Brain pericyte (primary cell): Measurements from ENCODE around the gene RIN3.

Experiments
- DNase-seq: peaks from one replicate; pipeline ENCODE4 v3.0.0-alpha.2; 2012; ENCODE audit warnings: low read depth, low spot score

The RIN3 gene

DNA sequence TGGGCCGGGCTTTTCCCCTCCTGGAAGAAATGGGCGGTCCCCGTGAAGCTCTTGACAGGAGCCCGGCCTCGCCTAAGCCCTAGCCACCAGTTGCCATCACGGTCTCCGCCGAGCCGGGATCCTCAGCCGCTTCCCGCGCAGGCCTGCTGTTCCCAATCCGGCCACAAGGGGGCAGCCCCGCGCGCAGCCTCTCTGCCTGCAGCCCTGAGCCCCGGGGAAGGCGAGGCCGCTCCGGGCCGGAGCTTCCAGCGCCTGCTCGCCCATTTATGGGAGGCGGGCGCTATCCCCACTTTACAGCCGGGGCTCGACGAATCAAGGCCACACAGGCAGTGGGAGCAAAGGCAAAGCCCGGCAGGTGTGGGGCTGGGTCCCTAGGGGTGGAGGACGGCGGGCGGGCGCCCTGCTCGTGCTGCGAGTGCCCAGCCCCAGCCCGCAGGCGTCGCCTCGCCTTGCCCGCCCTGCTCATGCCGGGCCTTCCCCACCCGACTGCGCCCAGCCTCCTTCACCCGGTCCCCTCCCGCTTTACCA is 173.4 kb downstream of the RIN3 start:
- peak; percentile 25 for DNase-seq

DNA sequence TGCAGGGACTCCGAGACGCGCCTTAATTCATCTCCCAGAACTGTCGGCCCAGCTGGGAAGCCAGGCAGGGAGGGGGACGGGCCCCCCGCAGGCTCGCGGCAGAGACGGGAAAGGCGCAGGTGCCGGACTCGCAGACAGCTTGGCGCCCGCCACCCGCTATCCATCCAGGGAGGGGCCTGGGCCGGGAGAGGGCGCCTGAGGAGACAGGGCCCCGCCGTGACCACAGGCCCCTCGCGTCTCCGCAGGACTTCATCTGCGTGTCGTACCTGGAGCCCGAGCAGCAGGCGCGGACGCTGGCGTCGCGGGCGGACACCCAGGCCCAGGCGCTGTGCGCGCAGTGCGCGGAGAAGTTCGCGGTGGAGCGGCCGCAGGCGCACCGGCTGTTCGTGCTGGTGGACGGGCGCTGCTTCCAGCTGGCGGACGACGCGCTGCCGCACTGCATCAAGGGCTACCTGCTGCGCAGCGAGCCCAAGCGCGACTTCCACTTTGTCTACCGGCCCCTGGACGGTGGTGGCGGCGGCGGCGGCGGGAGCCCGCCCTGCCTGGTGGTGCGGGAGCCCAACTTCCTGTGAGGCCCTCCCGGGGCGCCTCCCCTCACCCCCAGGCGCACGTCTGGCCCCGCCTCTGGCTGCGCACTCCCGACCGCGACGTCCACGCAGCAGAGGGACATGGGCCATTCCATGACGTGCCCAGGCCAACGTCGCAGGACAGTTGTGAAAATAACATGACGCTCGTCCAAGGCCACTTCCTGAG is 174.3 kb downstream of the RIN3 start:
- DNase-seq, result no peak

DNA sequence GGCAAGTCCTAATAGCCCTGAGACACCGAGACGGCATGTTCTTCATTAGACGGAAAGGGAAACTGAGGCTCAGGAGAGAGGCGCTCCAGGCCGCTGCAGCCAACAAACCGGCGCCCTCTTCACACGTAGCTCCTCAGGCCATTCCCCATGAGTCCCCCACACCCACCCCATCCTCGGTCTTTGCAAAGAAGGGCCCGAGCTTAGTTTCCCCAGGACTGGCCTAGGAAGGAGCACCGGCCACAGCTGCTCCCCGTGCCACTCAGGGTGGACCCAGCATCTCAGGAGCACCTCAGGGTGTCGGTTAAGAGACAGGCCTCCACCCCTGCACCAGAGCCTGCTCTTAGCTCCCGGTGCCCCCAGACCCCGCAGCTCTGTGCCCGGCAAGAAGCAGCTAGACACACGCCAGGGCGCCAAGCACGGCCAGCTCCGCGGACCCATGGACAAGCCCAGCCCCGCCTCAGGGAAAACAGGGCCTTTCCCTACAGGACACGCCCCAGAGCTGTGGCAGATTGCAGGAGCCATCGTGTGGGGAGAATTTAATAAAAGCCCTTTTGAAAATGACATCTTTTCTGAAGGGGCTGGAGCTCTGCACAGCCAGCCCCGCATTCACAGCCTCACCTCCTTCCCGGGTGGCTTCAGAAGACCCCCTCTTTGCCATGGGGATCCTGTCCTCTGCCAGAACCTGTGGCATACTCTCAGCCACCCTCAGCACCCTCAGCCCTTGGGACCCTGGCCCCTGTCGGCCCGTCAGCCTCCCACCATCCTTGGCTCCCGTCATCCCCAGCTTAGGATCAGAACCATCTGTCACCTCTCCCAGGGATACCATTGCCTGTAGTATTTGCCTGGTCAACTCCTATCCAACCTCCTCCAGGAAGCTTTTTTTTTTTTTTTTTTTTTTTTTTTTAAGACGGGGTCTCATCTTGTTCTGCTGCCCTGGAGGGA is 175.1 kb downstream of the RIN3 start:
- no peak for DNase-seq

DNA sequence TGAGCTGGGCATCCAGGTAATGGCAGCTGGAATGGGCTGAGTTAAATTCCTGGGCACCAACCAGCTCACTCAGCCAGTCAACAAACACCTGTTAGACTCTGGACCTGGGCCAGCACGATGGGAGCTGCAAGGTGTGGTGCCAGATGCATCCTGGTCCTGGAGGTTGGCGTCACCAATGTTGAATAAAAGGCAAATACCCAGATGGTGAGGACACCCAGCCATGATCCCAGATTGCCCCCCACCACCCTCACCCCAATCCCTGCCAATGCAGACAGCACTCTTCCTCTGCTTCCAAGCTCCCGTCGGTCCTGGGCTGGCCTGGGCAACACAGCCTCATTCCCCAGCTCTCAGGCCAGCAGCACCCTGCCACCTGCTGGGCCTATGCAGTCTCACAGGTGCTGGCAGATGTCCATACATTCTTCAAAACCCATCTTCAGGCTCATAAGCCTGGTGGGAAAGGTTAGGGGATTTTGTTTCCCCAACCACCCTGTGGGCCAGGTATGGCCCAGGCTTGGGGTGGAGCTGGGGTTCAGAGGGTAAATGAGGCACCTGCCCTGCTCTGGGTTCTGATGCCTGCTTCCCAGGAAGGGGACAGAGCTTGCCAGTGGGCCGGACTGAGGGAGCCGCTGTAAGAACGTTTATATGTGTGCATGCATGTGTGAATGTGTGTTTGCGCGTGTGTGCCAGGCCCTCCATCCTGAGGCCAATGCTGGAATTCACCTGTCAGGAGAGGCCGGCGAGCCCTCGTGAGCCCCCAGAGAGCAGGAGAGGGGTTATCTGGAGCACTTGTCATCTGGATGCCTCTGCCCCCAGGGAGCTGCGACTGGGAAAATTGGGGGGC is 176.8 kb downstream of the RIN3 start:
- DNase-seq, result no peak

DNA sequence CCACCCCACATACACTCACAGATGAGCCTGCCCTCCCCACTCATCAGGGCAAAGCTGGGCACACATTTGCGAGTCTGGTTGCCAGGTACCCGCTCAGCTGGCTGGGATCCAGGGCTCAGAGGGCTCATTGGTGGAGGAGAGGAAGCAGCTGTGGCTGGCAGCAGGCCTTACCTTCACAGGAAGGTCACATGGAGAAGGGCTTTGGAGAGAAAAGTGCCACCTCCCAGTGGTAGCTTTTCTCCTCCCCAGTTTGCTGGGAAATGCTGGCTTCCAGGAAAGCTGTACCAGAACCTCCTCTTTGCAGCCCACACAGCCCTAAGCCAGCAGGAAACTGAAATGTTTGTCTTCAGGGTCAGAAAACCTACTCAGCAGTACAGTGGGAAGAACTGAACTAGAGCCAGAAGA is 179.2 kb downstream of the RIN3 start:
- no peak for DNase-seq

DNA sequence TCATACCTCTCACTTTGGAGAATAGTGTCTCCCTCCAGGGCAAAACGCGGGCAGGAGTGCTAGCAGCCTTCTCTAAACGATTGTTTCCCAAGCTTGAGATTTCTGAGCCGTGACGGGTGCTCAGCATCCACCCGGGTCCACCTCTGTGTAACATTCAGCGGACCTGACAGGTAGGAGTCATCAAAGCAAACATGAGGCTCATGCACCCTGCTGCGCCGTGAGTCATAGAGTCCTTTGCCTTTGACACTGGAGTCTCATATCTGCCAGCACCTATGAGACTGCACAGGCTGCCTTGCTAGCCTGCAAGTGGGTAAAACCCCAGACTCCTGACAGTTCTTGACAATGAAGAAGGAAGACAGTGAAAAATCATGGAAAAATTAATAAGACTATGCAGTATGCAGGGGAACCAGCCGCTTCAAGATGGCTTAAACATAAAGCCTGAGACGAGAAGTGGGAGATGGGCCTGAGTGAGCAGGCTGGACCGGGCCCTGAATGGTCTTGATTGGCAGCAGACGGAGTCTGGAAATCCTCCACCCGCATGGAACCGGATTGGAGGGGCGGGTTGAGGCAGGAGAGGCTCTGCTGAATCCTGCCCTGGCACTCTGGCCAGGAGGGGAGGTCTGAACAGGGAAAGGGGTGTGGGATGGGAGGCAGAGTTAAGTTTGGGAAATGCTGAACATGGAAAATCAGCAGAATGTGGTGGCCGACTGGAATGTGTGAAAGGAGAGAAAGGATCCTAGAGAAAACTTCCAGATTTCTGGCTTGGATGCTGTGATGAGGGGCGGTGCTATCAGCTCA is 180.6 kb downstream of the RIN3 start:
- no peak for DNase-seq

DNA sequence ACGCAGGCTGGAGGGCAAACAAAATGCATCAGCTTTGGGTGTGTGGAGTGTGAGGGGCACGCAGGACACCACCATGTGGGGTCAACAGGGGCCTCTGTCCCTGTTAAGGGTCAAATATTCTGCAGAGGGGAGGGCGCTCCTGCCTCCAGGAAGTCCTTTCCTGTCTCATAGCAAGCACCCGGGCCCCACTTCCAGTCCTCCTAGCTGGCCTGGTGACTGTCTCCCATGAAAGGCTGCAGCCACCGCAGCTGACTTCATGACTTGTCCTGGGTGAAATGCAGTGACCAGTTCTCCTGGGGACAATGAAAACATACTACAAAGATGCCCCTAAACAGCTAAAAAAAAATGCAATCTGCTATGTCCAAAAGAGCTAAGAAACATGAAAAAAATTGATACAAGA is 181.2 kb downstream of the RIN3 start:
- no peak for DNase-seq

DNA sequence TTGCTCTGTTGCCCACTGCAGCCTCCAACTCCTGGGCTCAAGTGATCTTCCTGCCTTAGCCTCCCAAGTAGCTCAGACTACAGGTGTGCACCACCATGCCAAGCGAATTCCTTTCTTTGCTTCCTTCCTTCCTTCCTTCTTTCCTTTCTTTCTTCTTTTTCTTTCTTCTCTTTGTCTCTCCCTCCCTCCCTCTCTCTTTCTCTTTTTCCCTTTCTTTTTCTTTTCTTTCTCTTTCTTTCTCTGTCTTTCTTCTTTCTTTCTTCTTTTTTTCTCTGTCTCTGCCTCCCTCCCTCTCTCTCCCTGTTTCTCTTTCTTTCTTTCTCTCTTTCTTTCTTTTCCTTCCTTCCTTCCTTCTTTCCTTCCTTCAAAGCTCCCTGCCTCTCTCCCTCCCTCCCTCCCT is 182.0 kb downstream of the RIN3 start:
- no peak for DNase-seq

DNA sequence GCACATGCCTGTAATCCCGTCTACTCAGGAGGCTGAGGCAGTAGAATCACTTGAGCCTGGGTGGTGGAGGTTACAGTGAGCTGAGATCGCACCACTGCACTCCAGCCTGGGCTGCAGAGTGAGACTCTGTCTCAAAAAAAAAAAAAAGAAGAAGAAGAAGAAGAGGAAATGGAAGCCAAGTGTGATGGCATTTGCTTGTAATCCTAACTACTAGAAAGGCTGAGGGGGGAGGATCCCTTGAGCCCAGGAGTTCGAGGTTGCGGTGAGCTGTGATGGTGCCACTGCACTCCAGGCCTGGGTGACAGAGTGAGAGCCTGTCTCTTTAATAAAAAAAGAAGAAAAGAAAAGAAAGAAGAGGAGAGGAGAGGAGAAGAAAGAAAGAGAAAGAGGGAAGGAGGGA is 182.8 kb downstream of the RIN3 start:
- no peak for DNase-seq

DNA sequence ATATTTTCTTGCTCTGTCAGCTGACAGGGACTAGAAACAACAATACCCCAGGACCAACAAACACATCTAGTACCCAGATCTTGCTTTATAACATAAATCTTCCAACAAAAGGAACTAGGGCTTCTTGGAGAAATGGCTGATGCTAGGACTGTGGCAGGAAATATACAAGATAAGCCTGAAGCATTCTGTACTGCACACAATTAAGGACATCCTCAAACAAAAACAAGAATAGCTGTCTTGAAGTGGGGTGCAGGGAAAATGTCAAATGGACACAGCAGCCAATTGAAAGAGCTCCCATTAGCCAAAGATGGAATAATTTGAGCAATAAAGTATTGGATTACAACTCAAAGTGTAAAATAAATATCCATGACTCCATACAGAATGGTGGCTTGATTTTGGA is 184.8 kb downstream of the RIN3 start:
- no peak for DNase-seq

DNA sequence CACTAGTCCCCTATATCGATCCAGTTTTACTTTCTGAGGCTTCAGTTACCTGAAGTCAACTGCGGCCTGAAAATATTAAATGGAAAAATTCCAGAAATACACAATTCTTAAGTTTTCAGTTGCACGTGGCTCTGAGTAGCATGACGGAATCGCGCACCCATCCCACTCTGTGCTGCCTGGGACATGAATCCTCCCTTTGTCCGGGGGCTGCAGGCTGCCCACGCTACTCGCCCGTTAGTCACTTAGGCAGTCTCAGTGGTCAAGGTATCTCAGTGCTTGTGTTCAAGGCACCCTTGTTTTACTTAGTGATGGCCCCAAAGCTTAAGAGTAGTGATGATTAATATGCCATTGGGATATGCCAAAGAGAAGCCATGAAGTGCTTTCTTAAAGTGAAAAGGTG is 188.2 kb downstream of the RIN3 start:
- no peak for DNase-seq

DNA sequence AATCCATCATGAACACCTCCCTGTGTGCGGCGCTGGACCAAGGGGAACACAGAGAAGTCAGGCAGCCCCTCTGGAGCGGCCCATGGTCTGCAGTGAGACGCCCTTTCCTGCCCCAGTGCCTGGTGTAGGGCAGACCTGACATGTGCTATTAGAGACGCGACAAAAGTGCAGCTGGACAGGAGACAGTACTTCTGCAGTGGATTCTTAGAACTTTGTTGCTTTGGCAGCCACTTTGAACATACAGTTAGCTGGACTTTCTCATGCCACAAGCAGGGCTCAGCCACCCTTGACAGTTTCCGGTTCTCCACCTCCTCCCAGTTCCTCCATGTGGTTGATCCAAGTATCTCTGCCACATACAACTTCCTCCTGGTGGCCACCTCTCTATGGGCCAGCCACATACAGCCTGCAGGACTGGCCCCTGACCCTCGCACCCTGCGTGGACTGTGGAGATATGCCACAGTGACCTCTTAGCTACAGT is 188.9 kb downstream of the RIN3 start:
- DNase-seq, result no peak

DNA sequence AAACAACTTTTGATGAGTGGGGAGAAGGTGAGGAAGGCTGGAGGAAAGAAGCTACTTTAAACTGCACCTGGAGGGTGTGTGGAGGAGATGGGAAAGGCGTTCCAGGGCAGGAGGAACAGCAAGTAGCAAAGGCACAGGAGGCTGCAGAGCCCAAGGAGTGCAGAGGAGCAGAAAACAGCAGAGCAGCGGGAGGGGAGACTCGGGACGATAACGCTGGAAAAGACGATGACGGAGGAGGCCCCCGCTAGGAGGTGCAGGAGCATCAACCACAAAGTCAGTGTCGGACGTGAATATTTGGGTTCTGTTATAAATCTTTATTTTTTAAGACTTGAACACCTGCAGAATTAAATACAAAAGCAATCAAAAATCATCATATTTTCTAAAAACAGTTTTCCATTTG is 189.9 kb downstream of the RIN3 start:
- DNase-seq, result no peak

DNA sequence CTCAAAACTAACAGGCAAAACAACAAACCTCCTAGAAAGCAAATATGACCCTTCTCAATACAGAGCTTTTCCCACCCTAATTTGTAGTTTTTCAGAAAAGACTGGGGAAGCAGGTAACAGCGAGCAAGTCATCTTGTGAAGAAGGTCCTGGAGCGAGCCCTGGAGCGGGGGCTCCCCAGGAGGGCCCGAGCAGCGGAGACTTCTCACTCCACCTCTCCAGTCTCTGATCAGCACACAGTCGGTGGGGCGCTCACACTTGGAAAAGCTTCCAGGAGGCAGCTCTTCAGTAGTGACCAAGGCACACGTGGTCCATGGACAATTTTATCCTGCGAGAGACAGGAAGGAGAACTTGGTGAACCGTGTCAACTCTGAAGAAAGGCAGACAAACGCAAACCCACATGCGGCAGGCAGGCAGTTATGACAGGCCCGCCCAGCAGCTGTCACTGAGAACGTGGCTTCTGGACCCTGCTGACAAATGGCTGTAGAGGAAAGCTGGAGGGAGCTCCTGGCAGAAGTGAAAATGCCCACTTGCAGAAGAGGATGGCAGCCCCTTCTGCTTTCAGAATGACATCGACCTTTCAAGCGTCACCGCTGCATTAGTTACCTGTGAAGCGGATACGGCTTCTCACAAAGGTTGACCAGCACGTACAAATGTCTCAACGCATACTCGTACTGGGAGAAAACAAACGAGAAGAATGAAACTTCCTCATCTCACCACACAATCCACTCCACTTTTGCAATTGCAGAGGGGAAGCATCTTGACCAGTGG is 190.6 kb downstream of the RIN3 start:
- no peak for DNase-seq

DNA sequence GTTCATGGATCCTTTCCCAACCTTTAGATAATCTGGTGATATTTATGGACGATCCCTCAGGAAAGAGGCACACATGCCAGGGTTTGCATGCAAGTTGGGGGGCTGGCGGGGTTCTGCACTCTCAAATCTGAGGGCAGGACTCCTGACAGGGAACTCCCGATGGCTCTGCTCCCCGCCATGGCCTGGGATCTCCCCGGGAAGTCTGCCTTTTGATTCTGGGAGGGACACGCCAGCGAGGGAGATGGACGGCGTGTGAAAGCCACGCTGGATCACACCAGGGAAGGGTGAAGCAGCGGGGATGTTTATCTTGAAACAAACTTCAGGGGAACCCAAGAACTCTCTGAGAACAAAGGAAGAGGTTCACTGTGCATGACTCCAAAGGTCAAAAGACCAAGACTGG is 191.2 kb downstream of the RIN3 start:
- no peak for DNase-seq

DNA sequence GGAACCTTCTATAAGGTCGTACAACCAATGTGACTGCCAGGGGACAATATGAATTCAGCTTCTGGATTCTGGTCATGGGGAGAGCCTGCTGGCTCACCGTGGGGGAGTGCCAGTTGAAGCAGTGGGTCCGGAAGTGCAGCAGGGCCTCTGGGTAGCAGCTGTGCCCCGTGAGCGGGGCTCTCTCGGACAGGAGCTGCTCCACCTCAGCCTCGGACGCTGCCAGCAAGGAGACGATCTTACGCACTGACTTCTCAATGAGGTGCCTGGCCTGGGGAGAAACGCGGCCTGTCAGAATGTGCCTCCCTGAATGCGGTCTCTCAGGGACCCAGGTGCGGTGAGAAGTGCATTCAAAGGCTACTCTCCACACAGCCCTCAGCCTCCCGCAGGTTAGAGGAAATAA is 192.8 kb downstream of the RIN3 start:
- DNase-seq, result no peak

DNA sequence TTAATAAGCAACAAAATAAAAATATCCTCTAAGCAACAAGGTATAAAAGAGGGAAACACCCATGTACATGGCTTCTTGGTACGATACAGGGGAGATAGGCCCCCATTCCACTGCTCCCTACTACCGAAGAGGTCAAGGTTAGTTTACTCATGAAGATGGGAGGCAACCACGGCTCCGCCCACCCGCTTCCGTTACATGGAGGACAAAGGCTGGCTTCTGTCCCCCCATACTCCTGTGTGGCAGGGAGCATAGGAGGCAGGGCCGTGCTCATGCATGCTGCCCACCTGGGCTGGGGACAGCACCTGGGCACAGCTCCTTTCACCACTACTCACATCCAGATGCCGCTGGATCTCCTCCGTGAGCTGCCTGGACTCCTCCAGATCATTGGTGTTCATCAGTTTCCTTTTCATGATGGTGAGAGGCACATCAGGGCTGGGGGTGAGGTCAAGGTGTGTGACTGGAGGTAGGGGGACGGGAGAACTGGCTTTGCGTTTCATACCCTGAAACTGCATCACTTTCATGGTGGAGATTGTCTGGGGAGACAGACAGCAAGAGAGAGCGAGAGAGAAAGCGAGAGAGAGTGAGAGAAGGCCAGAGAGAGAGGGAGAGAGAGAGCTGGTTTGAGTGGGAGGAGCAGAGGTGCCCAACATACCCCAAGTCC is 195.9 kb downstream of the RIN3 start:
- DNase-seq, result no peak

DNA sequence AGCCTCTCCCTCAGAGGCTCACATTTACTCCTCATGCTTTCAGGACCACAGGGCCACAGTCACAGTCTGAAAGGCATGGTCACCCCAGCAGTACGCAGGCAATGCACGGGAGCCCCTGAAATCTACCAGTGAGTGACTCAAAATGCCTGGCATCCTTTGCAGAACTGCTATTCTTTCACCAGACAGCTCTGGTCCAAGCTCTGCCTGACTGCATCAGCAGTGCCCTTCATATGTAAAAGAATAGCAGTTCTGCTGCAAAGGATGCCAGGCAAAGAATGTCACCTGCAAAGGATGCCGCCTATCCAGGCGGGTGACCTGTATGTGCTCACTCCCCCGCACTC is 196.4 kb downstream of the RIN3 start:
- no peak for DNase-seq

DNA sequence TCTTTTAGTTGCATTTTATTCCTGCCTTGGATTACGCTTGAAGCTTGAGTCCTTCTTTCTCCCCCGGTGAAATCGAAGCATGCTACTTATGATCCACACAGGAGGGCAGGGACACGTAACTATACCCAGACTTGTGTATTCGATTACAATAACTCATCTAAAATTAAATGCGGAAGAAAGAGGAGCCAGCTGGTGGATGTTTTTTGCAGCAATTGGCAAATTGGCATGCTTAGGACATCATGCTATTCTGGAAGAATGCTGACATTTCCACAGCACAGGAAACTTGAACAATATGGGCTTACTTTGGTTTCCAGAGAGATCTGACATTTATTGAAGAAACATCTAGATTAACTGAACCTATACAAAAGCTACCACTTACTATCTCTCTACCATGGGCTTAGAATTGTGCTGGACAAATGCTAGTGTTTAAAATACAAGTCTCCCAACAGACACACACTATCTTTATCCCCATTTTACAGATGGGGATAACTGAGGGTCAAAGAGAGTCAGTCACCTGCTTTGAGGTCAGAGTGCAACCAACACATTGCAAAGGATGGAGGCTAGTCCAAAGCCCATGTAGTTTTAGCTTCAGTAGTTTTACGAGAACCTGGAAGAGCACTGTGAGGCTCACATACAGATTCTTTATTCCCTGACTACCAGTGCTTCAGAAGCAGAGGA is 198.5 kb downstream of the RIN3 start:
- DNase-seq, result no peak
